Fibroblast of skin of right biceps (primary cell): ENCODE data around the gene GPNMB.

Source experiments
- DNase-seq: peaks from one replicate; pipeline ENCODE4 v3.0.0-alpha.2; 2013

Gene GPNMB

DNA sequence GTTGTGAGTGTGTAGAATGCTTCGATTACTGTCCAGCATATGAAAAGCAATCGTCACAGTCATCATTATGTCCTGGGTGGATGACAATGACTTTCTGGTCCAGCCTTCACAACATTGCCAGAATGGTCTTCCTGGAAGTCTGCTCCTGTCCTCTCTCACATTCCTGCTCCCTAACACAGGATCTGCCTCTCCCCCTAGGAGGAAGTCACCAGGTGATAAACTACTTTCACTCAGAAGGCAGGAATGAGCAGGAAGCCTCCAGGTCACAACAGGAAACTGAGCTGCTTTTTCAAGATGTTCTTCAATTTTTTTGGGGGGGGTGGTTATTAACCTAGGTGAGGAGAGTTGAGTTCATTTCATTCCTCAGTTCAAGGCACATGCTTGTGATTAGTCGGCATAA, 13.6 kb upstream of the GPNMB start:
- DNase-seq = no peak

DNA sequence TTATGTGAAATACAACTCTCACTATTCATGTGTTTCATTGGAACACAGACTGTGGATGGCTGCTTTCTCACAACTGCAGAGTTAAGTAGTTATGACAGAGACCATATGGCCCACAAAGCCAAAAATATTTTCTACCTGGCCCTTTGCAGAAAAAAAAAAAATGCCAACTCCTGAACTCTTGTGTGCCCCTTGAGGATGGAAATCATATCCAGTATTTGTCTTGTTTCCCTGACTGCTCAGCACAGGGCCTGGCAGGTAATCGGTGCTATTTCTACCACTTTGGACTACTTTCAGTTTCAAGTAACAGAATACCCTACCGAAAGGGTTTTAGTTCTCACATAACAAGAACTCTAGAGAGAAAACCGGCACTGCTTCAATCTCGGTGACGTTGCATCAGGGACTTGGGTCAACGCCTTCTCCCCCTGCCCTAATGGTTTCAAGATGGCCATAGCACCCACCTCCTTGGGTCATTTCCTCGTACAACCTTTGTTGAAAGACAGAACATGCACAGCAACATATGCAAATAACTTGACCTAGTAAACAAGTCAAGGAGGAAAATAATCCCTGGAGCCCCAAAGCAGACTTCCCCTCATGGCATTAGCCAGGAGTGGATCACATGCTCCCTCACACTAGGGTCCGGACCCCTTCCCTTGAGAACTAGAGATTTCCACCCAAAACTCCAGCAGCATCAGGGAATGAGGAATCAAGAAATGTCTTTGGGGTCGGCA, 11.8 kb upstream of the GPNMB start:
- no peak for DNase-seq

DNA sequence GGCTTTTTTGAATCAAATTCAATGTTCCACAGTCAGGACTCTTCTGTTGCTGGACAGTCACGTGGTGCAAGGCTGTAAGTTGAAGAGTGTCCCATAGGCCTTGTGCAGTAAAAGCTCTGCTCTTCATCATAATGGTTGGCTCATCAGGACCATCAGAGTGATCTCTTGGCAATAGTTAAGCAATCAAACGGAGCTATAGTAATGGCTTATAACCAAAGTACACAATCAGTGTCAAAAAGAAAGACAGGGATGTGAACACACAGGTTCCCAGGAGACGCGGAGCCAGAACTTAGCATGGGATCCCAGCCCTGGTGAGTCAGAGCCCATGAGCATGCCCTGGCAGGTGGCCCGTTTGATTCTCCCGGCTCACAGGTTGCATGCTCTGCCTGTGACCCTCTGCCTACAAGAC, 10.8 kb upstream of the GPNMB start:
- DNase-seq = peak; percentile 40

DNA sequence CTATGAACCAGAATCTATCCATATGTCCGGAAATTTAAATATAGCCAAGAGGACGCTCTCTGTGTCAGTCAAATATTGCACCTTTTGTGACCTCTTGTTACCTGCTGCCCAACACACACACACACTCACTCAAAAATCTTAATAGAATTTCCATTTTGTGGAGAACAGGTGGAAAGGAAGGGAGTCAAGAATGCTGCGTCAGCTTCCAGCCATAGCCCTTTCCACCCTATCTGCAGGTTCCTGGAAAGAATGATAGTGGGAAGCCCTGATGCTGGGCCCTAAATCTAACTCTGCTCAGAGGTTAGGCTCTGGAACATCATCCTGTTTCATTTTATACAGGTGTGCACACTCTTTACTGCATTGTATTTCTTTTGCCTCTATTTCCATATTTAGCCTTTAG, 9.6 kb upstream of the GPNMB start:
- DNase-seq = no peak

DNA sequence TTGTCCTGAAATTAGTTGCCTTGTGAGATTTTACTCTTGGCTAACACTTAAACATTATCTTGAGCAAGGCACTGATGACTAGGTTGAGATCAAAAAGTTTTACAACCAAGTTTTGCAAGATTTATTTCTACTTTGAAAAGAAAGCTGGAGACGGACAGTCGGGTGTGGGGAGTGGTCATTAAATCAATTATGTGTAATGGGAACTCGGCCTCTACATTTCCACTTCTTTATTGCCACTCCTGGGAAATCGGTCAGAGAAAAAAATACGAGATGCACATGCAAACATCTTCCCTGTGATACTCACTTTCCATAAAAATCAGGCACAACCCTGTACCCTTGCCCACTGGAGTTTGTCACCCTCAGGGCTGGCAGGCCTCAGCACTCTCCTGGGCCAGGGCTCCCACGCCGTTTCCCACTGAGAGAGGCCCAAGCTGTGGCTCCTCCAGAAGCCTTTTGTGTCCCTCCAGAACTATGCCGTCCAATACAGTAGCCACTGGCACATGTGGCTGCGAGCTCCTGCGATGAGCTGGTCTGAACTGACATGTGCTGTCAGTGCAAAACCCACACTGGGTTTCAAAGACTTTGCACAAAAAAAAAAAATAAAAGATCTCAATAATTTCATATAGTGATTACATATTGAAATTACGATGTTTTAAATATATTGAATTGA, 7.5 kb upstream of the GPNMB start:
- no peak for DNase-seq

DNA sequence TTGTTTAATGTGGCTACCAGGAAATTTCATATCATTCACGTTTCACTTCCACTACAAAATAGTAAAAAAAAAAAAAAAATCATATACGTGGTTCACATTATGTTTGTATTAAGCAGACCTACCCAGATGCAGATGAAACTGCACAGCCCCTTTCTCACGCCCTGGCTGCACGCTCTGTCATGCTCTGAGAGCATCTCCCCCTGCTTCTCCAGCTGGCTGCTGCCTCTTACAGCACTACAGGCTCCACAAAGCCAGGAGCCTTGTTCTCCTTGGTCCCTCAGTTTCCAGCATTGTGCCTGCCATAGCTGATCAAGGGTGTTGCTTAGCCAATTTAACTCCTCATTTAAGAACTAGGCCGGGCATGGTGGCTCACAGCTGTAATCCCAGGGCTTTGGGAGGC, 6.9 kb upstream of the GPNMB start:
- DNase-seq = no peak

DNA sequence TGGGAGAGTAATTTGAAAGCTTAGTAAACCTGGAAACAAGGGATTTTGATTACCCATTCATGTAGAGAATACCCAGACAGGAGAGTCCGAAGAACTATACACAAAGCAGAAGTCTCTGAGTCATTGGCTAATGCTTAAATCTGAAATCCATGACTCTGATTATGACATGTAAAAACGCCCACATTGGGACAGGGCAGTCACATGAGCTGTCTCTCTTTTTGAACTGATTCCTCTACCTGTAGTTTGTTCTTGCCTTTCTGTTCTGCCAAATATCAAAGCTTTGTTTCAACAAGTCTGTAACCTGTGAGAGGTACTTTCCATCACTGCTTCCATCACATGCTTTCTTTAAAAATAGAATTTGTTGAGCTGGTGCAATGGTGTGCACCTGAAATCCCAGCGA, 4.3 kb upstream of the GPNMB start:
- no peak for DNase-seq

DNA sequence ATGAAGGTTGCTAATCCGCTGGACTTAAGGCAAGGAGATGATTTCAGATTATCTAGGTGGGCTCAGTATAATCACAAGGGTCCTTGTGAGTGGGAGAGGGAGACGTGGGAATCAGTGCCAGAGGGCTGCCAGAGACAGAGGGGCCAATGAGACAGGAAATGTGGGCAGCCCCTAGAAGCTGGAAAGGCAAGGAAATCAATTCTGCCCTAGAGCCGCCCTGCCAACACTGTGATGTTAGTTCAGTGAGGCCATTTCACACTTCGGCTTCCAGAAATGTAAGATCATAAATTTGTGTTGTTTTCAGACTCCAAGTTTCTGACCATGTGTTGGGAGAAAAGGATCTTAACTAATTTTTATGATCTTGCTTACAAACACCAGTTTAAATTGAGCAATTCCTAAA, 3.6 kb upstream of the GPNMB start:
- DNase-seq = no peak

DNA sequence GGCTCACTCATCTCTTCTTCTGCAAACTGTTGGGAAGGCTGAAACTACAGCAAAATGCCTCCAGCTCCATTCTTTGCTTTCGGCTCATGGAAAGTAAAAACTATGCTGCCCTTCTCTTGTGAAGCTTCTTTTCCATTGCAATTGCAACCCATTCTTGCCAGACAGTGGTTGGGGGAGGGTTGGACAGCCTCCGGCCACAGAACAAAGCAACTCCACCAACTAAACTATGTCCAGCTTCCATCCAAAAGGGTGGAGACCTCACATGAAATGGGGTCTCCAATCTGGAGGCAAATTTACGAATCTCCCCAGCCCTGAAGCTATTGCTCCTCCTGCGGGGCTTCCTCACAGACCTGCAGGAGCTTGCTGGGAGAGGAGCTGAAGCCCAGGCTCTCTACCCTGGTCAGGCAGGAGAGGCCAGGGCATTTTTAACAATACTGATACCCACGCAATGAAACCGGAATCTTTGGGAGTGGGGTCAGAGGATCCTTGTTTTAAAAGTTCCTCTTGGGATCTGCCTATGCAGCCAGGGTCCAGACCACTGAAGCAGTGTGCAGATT, 549 bp downstream of the GPNMB start:
- no peak for DNase-seq

DNA sequence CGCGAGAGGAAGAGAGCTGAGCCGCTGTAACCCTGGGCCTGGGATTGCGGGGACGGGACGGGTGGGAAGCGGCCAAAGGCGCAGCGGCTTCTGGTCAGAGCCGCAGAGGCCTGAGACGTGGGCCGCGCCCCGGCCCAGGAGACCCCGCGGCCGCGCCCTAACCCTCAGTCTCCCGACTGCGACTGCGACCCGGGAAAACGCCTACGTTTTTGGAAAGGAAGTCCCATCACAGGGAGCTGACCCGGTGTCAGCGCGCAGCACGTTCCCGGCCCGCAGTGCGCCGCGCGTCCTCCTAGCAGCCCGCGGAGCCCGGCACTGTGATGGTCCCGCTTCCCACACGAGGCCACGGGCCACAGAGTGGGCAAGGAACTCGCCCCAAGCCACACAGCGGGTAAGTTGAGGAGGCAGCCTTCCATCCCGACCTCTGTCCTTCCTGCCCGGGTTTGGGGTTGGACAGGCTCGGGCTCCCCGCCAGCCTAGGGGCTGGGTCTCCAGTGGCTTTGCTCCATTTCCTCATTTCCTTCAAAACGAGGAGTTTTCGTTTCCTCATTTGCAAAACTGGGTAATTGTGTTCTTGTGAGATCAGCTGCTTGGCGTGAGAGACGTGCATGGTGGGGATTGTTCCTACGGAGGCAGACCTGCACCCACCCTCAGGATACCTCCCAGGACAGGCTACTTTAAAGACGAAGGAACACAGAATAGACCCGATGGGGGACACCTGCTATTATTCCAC, 1.2 kb downstream of the GPNMB start:
- DNase-seq = peak; percentile 16

DNA sequence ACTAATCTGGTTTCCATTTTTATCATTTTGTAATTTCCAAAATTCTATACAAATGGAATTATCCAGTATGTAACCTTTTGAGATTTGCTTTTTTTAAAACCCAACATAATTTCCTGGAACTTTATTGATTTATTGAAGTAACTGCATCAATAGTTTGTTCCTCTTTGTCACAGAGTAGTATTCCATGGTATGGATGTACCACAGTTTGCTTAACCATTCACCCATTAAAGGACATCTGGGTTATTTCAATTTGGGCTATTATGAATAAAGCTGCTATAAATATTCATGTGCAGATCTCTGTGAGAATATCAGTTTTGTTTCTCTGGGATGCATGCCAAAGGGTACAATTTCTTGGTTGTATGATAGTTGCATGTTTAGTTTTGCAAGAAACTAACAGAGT, 2.9 kb downstream of the GPNMB start:
- DNase-seq = no peak

DNA sequence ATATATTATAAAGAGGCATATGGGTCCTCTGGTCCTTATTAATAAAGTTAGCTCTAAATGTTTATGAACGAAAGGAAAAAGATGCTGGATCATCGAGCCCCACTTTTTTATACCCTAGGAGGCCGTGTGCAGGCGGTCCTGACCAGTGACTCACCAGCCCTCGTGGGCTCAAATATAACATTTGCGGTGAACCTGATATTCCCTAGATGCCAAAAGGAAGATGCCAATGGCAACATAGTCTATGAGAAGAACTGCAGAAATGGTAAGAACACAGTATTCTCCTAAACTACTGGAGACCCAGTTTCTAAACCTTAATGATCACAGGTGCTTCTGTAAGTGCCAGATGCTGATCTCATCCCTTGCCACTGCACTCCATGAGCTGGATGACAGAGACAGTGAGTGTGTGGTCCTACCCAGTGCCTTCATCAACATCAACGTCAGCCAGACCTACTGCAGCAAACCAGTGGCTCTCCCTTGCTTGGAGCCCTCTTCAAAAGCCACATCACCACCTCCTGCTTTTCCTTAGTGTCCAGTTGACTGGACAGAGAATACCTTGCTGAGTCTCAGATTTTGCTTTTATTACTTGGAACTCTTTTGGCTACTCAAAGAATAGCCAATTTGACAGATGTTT, 7.6 kb downstream of the GPNMB start:
- DNase-seq = no peak

DNA sequence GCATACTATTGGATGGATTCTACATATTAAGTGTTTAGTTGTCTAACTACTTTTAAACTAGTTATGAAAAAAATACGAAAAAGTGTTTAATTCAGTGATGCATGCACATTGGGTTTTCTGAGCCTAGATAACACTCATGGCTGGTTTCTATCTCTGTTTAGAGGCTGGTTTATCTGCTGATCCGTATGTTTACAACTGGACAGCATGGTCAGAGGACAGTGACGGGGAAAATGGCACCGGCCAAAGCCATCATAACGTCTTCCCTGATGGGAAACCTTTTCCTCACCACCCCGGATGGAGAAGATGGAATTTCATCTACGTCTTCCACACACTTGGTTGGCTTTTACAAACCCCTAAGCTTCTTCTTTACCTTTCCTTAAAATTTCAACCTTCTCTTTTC, 10.2 kb downstream of the GPNMB start:
- no peak for DNase-seq

DNA sequence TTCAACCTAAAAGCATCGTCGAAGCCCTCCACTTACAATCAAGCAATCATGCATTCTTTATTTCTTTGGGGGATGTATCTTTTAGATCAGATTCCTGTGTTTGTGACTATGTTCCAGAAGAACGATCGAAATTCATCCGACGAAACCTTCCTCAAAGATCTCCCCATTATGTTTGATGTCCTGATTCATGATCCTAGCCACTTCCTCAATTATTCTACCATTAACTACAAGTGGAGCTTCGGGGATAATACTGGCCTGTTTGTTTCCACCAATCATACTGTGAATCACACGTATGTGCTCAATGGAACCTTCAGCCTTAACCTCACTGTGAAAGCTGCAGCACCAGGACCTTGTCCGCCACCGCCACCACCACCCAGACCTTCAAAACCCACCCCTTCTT, 13.8 kb downstream of the GPNMB start:
- no peak for DNase-seq

DNA sequence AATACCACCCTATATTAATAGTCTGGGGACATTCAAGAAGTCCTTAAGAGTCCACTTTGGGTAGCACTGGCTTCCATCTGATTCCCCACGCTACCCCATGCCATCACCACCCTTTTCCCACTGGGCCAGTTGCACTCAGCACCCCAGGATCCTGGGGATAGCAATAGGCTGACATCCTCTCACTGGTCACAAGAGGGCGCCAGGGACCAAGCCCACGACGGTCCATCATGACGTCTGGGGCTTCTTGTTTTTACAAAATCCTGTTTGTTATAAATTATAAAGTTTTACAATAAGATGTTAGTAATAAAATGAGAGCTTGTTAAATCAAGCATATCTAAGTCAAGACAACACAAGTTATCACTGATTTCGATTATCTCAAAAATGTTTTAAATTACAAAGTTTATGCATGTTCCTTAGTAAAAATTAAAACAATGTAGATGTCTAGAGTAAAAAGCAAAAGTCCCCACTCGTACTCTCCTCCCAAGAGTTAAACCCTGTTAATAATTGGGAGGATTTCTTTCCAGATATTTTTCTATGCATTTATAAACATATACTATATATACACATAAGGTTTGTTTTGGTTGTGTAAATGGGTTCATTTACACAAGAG, 15.4 kb downstream of the GPNMB start:
- DNase-seq = peak; percentile 61

DNA sequence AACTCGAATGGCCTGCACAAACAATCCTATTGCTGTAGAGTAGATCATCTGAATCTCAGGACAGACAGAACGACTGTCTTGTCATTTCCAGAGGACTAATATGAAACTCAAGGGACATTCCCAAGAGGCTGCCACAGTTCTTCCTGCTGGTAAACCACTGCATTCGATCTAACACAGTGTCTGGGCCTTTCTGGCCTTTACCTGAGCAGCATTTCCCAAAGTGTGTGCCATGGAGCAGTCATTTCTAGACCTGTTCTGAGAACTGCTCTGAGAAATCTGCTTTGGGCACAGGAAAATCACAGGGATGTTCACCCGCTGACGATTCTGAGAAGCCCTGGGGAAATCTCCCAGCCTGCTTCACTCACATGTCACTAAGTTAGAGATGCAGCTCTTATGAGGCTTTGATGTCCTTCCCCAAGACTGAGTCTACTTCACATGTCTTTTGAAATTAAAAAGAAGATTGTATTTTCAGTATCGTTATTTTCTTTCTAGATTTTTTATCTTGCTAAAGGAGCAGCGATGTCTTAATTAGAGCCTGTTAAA, 18.4 kb downstream of the GPNMB start:
- no peak for DNase-seq

DNA sequence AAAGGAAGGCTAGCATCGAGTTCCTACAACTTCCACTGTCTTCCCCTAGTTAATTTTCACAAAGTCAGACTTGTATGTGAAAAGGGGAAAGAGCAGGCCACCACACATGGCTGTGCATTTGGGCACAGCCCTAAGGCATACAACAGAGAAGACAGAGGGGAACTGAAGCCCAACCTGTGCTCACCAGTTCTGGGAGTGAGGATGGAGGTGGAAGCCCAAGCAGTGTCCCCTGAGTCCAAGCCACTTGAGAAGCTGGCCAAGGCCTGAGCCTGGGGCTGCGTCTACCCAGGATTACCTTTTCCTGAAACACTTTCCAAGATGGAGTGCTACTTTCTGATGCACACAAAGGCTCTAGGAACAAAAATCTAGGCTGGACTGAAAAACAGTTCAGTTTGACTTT, 20.3 kb downstream of the GPNMB start:
- DNase-seq = no peak

DNA sequence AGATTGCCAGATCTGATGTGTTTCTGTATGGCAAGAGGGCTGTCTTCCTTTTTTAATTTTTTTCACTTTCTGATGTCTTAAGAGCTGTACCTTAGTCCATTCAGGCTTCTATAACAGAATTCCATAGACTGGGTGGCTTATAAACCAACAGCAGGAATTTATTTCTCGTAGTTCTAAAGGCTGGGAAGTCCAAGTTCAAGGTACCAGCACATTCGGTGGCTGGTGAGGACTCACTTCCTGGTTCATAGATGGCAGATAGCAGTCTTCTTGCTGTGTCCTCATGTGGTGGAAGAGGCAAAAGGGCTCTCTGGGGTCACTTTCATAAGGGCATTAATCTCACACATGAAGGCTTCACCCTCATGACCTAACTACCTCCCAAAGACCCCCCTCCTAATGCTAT, 20.8 kb downstream of the GPNMB start:
- DNase-seq = no peak

DNA sequence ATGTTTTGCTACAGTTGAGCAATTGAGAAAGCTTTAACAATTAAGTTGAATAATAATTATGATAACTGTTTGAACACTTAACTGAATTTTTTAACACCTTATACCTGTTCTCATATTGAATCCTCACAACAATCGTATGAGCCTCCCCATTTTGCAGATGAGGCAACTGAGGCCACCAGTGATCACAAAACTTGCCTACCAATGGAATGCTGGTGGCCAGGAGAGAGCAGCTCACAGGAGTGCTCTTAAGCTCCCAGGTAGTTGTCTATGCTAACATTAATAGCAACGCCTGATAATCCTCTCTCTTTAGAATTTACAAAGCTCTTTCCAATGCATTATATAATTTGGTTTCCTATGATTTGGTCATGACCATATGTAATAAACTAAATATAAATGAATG, 21.6 kb downstream of the GPNMB start:
- DNase-seq = no peak

DNA sequence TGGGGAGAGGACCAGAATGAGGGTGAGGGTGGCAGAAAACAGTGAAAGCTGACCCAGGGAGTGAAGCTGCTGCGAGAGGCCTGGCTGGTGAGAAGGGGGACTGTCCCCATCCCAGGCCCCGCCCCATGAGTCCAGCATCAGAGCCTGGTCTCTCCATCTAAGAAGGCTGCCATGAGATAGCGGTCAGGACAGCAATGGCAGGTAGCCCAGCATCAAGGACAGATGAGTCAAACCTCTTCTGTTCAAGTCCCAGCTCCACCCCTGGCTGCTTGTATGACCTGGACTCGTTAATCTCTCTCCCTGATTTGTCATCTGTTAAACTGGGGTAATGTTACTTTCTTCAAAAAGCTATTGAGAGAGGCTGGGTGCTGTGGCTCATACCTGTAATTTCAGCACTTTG, 22.2 kb downstream of the GPNMB start:
- no peak for DNase-seq

DNA sequence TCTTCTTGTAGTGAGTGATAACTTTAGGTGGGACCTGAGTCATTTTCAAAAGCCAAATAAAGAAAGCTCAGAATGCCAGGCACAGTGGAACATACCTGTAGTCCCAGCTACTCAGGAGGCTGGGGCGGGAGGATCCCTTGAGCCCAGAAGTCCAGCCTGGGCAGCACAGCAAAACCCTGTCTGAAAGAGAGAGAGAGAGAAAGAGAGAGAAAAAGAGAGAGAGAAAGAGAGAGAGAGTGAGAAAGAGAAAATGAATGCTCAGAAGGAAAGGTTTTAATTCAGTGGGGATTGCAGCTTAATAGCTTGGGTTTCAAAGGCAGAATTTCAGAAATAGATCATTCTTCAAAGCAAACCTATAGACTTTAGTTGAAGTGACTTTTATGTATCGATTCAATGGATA, 25.7 kb downstream of the GPNMB start:
- no peak for DNase-seq

DNA sequence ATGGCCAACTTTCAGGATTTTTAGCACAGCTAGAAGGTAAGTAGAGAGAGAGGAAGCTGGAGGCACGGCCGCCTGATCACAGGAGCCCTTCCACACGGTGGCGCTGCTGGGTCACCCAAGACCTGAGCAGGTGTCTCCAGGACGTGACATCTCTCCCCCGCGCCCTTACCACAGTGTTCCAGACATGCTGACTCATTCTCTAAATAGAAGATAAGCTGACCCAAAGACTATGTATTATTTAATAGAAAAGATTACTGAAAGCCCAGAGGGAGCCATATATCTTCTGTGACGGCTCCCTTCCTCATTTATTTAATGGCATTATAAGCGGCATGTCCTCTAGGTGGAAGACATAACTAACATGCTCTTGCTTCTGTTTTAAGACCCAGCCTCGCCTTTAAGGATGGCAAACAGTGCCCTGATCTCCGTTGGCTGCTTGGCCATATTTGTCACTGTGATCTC, 26.6 kb downstream of the GPNMB start:
- DNase-seq = peak; percentile 88

DNA sequence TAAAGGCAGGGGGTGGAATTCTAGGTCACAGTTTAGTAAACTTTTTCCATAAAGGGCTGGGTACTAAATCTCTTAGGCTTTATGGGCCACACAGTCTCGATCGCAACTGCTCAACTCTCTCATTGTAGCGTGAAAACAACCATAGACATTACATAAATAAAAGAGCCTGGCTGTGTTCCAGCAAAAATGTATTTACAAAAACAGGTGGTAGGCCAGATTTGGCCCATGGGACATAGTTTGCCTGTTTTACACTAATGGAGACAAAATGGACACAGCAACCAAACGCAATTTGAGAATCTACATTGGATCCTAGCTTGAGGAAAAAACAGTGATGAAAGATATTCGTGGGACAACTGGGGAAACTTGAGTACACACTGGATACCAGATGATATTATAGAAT, 29.3 kb downstream of the GPNMB start:
- no peak for DNase-seq
